WI38 (cell line): ENCODE measurements around the gene HPSE2.

Experiments
- H3K4me3 ChIP-seq: 2 replicates; pipeline ENCODE4 v1.5.1; 2011; ENCODE audit warnings: low read depth, mild to moderate bottlenecking, control low read depth, low read length
- TF ChIP-seq, protein P1 (sequence below): IDR thresholded peaks from 2 replicates; pipeline ENCODE4 v1.5.1; 2012; ENCODE audit warnings: low read depth, mild to moderate bottlenecking, control low read depth, low read length

The HPSE2 gene

DNA sequence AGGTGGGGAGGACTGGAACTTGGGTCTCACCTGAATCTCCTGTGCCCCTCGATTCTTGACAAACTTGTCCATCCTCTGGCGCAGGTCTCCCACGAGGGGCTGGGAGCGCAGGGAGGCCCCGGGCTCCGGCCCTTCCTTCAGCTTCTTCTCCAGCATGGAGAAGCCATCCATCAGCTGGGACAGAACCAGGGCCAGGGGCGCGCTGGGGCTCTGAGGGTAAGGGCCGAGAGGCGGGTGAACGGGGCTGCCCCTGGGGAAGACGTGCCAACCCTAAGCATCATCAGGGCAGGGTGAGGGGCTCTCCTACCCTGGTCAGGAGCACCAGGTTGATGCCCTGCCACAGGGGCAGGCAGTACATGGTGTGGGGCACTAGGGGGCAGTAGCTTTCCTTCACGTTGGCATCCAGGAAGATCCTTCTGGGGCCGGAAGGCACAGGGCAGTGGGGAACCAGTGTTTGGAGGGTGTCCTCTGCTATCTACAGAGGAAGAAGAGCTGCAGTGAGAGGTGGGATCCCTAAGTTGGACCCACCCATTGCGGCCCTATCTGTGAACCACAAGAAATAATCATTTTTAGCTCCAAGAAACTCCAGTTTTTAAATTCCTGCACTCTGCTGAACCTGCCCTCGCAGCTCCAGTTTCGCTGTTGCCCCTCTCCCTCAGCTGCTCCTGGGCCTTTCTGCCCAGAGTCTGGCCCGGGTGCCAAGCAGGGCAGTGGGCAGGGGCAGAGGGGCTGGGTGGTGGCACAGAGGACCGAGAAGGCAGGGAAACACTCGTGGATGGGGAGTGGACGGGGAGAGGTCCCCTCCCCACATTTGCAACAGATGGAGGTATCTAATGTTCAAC is 809.9 kb downstream of the HPSE2 start:
- TF ChIP-seq, protein P1, sequence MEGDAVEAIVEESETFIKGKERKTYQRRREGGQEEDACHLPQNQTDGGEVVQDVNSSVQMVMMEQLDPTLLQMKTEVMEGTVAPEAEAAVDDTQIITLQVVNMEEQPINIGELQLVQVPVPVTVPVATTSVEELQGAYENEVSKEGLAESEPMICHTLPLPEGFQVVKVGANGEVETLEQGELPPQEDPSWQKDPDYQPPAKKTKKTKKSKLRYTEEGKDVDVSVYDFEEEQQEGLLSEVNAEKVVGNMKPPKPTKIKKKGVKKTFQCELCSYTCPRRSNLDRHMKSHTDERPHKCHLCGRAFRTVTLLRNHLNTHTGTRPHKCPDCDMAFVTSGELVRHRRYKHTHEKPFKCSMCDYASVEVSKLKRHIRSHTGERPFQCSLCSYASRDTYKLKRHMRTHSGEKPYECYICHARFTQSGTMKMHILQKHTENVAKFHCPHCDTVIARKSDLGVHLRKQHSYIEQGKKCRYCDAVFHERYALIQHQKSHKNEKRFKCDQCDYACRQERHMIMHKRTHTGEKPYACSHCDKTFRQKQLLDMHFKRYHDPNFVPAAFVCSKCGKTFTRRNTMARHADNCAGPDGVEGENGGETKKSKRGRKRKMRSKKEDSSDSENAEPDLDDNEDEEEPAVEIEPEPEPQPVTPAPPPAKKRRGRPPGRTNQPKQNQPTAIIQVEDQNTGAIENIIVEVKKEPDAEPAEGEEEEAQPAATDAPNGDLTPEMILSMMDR, result peak; percentile 88
- H3K4me3 ChIP-seq, result no peak overlapping the region

DNA sequence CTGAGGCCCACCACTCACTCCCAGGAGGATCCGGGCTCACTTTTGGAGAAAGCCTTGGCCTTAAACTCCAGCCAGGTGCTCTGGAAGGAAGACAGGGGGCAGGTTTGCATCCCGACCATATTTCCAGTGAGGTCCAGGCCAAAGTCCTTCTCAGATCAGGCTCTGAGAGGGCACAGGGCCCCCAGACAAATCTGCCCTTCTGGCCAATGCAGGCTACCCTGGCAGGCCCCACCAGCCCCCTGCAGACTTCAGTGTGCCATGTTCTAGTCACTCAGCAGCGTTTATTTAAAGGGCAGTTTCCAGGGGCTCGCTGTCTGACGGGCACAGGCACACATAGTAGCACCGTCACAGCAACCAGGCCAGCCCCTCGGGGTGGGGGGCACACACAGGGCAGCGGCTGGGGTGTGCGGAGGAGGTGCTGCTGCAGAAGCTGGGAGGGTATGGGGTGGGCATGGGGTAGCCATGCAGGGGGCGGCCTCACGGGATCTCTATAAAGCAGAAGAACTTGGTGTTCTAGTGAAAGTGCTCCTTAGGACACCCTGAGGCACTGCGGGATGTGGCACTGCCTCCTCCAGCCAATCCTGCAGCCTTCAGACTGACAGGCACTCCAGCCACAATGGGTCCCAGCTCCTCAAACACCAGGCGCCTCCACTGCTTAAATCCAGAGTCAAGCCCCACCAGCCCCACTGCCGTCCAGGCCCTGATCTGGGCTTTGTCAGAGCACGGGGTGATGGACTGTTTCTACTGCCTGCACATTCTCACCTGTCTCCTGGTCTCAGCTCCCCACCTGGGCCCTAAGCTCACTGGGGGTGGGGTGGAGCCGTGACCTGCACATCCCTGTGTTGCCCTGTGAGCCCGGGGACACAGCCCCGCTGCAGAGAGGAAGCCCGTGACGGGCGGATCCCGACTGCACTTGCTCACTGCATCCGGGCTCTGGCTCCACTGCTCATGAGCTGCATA is 811.1 kb downstream of the HPSE2 start:
- TF ChIP-seq, protein P1, result no peak
- H3K4me3 ChIP-seq, result no peak overlapping the region

DNA sequence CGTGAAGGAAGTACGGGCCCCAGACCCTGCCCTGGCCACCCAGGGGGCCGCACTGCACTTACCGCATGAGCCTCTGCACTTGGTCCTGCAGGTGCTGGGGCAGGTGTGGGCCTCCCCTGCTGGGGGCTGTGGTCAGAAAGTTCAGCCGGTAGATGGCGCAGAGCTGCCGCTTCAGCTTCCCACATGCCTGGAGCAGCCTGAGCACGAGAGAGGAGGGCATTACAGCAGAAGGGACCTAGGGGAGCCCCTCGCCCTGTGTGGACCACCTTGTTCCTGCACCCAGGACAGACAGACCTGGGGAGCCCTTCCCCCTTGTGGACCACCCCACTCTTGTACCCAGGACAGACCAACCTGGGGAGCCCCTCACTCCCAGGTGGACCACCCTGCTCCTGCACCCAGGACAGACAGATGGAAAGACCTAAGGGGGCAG is 811.9 kb downstream of the HPSE2 start:
- TF ChIP-seq, protein P1, result no peak
- H3K4me3 ChIP-seq, result no peak overlapping the region

DNA sequence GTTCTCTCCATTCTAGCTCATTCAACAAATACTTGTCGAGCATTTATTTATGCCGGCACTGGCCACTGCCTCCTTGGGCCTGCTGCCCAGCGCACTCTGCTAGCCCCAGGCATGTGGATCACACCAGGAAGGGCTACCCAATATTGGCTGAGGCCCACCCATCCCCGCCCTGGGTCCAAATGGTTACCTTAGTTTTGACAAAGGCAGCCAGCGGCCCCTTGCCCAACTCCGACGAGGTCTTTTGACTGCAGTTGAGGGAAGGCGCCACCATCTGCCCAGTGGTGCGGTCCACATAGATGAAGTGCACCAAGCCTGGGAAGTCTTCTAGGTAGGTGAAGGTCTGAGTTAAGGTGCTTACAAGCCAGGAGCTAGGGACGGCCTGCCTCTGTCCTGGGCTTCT is 813.5 kb downstream of the HPSE2 start:
- H3K4me3 ChIP-seq, result no peak overlapping the region
- TF ChIP-seq, protein P1, result no peak

DNA sequence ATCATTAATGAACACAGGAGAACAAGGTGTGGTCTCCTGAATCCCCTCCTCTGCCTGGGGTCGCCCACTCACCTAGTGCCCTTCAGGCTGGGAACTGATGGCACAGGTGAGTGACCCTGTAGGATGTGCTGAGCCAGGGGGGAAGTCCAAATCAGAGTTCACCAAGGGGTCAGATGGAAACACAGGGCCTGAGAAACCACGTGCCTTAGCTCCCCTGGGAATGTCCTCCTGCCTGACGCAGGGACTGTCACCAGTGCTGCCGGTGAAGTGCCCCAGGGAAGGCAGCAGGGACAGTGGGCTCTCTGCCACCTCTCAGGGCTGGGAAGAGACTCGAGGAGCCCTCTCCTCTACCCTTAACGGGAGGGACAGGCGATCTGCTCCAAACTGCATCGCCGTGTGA is 814.9 kb downstream of the HPSE2 start:
- TF ChIP-seq, protein P1, result no peak
- no peak overlapping the region for H3K4me3 ChIP-seq

DNA sequence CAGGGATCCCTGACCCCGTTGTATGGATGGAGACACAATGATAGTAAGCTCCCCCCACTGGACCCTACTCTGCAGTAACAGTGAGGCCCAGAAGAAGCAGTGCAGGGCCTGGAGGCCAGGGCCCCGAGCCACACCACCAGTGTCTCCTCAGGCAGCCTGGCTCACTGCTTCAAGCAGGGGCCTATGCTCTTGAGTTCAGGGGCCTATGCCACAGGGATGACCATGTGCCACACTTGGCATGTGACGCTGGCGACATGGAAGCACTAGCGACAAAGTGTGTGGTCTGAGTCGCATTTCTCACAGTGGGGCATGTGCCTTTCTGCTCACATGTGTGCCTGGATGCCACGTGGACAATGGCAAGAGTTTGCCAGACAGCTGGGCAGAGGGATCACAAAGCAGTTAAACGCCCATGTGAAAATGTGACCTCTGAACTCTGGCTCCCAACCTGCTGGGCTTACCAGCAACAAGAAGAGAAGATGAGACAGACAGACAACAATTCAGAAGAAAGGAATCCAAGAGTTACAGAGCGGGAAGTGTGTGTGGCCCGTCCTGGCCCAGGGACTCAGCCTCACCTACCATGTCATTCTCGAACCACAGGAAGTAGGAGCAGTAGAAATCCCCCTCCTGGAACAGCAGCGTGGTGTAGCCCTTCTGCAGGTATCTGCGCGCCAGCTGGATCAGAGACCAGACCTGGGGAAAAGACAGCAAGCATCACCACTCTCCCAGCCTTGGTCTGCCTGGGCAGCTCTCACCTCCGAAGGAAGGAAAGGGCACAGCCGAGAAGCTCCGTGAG is 816.0 kb downstream of the HPSE2 start:
- H3K4me3 ChIP-seq, result no peak overlapping the region
- TF ChIP-seq, protein P1, result no peak
